CD4-positive, alpha-beta T cell treated with Interleukin-1 beta for 1 hour (primary cell): ENCODE measurements around the gene TMEM11.

Experiments
- DNase-seq, 2 donors: peaks; one replicate each; pipeline ENCODE4 v3.0.0-alpha.2; 2020 to 2022

Gene TMEM11, protein sequence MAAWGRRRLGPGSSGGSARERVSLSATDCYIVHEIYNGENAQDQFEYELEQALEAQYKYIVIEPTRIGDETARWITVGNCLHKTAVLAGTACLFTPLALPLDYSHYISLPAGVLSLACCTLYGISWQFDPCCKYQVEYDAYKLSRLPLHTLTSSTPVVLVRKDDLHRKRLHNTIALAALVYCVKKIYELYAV

DNA sequence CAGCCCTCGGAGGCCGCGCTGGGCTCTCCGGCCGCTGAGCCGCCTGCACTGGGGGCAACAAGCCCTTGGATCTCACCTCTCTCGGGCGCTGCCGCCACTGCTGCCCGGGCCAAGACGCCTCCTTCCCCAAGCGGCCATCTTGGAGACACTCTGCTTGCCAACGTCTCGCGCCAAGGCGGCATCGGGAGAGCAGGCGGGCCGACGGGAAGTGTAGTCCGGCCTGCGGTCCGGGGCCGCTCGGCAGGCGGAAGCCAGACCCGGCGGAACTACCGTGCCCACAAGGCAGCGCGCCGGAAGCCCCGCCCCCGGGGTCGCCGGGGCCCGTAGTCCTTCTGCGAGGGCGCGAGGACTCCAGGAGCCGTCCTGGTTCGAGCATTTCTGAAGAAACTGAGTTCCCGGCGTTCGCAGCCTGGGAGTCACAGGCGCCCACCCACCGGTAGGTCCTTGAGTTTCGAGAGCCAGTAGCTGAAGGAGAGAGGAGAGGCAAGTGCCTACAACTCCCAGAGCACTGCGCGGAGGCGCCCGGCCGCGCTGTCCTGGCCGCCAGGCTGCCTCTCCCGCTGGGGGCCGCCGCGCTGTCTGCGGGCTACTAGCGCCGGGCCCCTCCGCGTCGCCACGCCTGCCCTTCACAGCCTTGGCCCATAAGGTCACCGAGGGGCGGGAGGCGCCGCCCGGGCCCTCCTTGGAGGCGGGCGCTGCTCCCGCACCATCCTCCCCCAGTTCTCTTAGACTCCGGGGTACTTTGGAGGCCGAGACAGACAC, at the start of gene TMEM11:
TMEM11 (minus strand) TSS at position 147 of the 762 bp plus-strand sequence; CDS start at position 138, 9 bp downstream.
- DNase-seq, result peak; percentile 95

DNA sequence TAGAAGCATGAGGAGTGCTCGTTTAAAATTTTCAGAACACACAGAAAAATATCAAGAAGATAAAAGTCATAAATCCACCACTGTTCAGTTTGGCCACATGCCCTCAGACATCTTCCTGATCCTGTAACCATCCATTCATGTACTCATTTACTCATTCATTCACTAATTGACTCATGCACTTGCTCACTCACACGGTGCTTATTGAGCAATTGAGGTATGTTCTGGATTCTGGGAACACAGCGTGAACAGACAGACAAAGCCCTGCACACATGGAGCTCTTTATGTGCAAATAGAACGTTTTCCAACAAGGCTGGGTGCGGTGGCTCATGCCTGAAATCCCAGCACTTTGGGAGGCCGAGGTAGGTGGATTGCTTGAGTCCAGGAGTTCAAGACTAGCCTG, 49.4 kb upstream of the TMEM11 start:
- no peak for DNase-seq

DNA sequence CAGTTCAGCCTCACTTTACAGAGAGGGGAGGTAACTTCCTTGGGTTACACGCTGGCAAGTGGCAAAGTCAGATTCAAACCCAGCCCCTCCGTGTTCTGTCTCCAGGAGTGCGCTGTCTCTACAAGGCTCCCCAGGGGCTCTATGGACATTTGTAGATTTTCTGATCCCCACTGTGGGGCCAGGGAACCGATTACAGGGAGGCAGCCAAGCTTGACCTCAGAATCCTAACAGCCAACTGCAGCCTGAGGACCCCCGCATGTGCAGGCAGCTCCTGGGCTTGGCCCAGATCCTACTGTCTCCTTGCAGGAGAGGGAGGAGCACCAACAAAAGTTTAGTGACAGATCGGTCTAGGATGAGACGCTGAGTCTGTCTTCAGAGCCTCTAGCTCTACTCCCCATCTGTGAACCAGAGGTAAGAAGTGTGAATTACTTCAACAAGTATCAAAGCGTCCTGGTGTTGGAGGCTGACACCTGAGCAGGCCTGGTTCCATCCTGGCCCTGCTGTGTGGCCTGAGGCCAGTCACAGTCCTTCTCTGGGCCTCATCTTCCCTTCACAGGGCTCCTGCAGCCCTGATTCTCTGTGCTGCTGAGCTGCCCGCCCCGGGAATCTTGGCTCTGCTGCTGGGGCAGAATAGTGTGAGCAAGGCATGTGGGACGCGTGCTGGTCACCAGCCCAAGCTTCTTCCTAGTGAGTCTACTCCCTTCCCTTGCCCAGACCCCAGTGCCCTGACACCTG, 48.5 kb upstream of the TMEM11 start:
- no peak for DNase-seq

DNA sequence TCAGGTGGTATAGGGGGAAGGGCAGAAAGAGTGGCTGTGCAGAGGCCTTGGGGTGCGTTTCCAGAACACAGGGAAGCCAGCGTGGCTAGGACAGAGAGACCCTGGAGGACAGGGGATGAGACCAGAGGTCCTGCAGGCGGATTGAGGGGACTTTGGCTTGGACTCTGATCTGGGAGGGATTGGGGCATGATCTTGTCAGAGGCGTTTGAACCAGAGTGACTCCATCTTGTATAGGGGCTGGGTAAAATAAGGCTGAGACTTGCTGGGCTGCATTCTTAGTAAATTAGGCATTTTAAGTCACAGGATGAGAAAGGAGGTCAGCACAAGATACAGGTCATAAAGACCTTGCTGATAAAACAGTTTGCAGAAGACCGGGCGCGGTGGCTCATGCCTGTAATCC, 44.6 kb upstream of the TMEM11 start:
- no peak for DNase-seq

DNA sequence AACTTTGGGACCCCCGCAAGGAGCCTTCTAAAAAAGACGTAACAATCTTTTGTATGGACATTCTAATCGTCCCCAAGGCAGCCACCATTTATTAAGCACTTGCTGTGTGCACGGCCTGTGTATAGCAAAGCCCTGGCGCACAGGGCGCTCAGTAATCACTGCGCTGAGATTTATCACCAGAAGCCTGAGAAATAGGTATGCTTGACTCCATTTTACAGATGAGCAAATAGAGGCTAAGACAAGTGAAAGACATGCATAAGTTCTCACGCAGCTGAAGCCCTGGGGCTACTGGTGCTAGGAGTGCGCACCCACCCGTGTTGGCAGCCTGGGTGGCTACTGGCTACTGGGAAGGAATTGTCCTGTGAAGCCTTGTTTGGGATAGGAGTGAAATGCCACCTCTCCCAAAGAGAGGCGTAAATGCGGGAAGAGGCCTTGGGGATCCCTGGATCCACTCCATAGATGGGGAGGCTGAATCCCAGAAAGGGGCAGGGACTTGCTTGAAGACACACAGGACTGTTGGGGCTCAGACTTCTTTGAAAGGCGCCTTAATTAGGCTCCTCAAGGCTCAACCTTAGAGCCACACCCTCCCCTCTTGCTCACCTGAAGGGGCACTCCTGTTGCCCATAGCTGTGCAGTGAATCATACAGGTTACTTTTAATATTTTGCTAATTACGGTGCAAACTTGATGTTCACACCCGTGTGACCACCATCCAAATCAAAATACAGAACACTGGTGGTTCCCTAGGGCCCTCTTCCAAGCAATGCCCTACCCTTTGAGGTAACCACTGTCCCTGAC, 39.9 kb upstream of the TMEM11 start:
- DNase-seq, result no peak

DNA sequence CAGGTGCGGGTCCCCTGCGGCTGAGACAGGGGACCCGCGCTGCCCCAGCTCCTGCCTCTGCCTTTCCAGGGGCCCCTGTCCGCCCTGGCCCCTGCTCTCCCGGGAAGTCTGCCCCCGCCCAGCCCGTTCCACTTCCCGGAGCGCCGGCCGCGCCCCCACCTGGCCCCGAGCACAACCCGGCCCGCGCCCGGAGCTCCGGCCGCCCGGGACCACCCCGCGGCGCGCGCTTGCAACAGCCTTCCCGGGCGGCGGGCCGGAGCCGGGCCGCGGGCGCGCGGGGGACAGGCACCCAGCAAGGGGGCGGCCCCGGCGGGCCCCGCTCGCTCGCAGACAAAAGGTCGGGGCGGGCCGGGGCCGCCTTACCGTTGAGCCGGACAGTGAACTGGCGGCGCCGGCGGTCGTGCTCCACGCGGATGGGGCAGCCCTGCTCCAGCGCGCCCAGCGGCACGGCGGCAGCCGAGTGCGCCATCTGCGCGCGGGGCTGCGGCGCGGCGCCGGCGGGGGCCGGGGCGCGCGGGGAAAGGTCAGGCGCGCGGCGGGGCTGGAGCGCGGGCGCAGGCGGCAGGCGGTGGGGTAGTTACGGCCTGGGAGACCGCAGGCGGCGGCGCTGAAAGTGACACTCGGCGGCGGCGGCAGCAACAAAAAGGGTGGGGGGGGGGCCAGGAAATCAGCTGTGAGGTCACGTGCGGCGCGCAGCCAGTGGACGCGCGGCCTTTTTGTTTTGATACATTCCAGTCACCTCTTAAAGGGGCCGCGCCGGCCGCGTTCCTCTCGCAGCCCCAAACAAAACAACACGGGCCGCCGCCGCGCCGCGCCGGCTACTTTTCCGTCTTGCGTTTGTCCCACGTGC, 39.1 kb upstream of the TMEM11 start, which contains the start of gene NATD1:
NATD1 (minus strand) TSS at position 615 of the 850 bp plus-strand sequence; CDS start at position 469, 146 bp downstream.
- DNase-seq, result peak; percentile 81

DNA sequence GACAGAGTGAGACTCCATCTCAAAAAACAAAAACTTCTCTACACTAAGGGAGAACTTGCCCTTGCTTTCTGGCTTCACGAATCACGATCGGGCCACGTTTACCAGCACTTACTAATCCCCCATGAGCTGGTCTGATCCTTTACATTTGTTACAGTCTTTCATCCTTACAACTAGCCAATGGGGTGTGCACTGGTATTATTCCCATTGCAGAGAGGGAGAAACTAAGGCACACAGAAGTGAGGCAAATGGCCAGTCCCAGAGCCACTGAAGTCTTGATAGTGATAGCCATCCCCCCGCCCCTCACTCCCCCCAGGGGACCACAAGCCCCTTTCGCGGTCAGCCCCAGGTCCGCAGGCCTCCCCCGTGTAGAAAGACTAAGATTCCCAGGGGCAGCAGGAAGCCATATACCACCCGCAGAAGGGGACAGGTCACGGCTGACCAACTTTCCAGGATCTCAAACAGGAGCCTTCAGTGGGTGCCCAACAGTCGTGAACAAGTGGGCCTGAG, 38.4 kb upstream of the TMEM11 start:
- no peak for DNase-seq

DNA sequence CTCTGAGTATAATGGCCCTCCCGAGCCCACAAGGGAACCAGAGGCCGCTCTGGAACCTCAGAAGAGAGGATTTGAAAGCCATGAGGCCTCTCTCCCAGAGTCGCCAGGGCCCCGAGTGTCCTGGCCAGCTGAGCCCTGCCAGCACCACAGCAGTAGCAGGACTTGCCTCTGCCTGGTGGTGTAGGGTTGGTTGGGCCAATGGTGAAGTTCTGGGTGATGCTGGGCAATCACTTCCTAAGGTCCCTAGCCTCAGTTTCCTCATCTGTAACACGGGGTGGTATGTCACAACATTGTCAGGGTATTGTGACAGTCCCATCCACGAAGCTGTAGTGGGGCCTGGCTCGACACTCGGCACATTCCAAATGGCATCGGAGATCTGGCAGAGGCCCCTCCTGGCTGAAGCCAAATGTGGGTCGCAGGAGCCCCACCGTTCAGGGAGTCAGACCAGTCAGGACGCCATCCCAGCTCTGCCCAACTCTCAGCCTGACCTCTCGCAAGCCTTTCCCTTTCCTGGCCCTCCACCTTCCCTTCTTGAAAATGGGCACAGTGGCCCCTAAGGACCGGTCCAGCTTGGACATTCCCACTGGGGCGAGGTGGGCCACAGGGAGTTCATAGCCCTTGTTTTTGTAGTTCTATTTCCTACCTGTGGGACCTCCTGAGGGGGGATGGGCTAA, 37.5 kb upstream of the TMEM11 start:
- no peak for DNase-seq

DNA sequence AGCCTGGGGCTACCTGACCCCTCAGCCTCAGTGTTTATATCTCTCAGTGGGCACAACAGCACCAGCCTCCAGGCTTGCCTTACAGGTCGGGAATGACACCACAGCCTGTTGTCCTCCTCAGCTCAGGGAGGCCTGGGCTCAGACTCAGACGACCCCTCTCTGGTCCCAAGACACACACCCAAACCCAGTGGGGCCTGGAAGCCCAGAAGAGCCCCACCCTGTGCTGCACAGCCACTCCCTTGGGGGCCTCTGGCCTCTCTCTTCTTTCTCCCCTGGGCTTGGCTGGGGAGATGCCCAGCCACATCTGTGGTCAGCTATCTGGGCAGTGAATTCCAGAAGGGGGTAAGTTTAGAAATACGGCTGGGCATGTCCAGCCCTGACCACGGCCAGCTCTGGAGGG, 36.9 kb upstream of the TMEM11 start:
- no peak for DNase-seq

DNA sequence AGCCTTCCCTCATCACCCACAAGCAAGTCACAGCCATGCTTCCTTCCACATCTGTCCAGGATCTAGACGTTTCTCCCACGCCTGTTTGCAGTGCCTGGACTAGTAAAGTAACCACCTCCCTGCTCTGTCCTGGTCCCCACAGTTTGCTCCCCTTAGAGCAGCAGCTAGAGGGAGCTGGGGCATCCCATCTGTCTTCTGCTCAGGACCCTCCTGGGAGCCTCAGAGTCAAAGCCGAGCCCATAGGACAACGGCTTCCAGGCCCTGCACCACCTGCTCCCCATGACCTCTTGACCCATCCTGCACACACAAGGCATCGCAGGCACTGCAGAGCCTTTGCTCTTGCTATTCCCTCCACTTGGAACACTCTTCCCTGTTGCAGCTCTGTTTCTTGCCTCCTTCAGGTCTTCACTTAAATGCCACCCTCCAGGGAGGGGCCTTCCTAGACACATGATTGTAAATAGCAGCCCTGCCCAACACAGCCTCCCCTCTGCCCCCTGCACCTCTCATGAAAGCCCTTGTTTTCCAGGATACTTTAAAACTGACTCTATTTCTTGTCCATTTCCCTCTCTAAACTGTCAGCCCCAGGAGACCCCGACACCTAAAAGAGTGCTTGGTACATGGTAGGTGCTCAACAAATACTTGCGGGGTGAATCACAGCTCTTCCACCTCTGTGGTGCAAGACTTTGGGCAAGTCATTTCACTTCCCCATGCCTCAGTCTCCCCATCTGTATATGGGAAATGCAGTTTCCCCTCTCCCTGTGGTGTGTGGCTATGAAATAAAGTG, 36.2 kb upstream of the TMEM11 start:
- no peak for DNase-seq

DNA sequence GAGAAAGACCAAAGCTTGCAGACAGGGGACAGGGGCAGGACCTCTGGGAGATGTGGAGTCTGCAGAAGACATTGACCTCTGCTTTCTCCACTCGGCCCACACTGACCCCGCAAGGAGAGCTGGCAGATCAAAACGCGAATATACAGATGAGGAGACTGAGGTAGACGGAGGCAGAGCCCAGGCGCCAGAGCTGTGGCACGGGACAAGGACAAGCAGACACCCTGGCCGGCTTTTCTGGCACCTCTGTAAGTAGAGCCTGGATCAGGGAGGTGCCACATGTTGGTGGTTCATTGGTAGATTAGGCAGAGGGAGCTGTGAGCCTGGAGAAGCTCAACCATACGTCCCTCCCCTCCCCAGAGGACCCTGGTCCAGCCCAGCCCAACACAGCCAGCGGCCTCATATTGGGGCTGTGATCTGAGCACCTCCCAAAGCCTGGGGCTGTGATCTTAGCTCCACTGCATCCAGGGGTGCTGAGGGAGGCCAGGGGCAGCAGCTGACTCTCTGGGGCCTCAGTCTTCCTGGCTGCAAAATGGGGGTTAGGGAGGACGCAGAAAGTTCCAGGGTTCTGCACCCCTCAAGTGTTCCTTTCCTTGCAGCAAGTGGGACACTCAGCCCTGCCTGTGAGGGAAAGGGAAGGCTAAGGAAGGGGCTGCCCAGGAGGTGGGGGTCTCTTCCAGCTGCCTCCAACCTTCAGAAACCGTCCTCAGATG, 35.3 kb upstream of the TMEM11 start:
- no peak for DNase-seq

DNA sequence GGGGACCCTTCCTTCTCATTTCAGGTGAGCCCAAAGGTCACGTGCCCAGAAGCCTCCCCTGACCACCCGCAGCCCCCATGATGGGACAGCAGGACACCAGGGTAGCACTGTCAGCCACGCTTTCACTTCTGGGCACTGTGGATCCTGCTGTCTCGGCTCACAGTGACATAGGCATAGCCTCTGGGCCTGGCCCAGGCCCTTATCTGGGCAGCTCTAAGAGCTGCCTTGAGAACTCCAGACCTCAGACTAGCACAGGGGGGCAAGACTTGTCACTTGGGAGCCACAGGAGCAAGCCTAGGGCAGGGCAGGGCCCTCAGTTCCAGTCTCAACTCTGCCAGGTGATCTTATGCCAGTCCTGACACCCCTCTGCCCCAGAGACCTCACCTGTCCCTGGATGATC, 34.5 kb upstream of the TMEM11 start:
- no peak for DNase-seq

DNA sequence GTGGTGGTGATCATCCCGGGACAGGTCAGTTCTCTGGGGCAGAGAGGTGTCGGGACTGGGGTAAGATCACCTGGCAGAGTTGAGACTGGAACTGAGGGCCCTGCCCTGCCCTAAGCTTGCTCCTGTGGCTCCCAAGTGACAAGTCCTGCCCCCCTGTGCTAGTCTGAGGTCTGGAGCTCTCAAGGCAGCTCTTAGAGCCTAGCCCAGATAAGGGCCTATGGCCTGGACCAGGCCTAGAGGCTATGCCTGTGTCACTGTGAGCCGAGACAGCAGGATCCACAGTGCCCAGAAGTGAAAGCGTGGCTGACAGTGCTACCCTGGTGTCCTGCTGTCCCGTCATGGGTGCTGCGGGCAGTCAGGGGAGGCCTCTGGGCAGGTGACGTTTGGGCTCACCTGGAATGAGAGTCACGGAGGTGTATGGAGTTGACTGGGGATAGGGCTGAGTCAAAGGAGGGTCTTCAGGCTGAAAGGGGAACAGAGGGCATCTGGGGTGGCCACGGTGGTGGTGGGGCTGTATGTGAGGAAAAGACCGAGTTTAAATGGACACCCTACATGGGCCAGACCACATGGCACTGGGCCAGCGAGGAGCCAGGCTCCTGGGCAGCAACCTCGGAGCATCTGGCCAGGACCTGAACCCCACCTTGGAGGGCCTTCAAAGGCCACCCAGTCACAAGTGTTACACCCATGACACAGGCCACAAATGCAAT, 33.7 kb upstream of the TMEM11 start:
- no peak for DNase-seq

DNA sequence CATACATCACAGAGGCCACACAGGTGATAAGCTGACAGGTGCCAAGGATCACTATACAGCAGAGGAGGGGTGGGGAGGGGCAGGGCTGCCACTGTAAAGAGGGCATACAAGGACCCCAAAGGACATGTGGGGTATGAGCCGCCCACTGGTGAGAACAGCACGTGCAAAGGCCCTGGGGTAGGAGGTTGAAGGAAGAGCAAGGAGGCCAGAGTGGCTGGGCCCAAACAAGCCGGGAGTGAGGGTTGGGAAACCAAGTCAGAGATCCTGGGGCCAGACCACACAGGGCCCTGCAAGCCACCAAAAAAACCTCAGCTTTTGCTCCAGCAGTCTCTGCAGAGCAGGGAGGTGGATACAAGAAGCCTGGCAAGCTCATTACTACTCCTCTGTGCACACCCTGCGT, 32.7 kb upstream of the TMEM11 start:
- no peak for DNase-seq

DNA sequence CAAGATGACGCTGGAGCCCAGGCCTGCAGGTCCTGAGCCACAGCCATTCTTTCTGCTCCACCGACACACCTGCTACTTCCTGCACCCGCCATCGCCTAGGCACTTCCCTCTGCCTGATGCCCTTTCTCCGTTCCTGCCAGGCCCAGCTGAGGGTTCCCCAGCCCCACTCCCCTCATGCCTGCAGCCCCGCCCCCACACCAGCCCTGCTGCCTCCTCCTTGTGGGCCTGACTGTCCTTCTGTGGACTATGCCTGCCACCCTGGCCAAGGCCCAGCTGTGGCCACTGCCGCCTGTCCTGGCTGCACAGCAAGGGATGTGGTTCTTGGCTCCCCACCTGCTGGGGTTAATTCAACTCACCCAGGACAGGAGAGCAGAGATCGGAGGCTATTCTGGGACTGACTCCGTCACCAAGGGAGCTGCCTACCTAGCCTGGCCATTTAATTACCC, 31.7 kb upstream of the TMEM11 start:
- DNase-seq, result no peak

DNA sequence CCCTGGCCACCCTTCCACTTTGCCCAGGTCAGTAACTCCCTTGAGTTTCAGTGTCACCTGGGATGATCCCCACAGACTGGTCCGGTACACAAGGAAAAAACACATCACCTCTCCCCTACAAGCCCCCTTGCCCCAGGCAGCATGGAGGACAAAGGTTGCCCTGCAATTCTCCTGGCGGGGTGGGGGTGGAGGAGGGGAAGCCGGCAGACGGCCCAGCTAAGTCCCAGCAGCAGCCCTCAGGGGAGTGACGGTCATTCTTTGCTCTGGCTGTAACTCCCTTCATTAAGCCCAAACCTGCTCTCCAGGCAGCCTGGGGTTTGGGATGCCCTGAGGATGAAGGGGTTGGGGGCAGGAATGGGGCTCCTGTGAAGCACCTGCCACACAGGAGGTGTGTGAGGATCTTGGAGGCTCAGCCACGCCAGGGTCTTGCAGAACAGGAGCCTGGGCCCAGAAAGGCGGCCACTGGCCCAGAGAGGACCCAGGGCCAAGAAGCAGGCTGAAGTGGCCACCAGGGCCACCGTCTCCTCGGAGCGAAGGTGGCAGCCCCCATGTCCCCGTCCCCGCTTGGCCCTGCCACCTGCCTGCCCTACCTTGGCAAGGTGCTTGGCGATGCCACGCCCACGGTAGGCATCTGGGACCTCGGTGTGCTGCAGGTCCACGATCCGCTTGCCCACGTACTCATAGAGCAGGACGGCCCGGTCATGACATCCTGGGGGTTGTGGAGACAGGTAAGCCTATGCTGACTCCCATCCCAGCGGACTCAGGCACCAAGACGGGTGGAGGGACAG, 29.7 kb upstream of the TMEM11 start:
- DNase-seq, result no peak

DNA sequence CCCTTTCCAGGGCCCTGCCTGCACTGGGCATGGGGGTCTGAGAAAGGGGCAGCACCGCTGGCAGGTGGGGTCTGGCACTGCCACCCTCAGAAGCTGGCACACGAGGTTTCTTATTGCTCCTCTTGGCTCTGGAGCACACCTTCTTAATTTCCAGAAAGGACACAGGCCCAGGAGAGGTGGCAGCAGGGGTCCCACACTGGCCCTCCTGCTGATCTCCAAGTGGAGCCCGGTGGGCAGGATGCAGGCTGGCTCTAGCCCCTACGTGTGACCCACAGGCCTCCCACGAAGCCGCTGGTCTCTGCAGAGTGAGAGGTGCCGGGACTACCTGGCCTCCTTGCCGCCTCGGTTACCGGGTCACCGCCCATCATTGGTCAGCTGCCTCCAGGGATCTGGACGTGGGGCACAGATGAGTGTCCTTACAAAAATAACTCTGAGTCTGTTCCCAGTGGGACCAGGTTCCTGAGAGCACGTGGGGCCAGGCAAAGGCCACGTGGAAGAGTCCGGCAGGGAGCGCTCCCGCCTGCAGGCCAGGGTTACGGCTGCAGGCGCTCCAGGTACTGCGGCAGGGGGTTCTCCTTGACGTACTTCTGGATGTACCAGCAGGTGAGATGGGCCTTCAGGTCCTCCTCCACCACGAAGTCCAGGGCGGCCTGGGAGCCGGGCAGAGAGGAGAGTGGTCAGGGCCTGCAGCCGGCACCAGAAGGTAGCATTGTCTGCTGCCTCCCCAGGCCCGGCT, 29.0 kb upstream of the TMEM11 start:
- no peak for DNase-seq
